ENCODE results near the gene BABAM2.

DNA sequence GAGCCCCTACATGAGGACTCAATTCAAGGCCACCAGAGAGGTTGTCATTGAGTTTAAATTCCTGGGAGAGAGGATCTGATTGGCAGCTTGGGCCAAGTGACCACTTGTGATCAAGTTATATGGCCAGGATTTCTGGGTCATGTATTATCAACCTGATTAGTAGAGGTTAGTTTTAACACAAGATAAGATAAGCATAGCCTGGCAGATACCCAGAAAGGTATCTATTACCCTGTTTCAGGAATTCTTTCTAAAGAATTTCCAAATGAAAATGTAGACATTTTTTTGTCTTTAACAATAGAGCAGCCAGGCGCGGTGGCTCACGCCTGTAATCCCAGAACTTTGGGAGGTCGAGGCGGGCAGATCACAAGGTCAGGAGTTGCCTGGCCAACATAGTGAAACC is 50.5 kb downstream of the BABAM2 start:
- TF ChIP-seq, protein P1, sequence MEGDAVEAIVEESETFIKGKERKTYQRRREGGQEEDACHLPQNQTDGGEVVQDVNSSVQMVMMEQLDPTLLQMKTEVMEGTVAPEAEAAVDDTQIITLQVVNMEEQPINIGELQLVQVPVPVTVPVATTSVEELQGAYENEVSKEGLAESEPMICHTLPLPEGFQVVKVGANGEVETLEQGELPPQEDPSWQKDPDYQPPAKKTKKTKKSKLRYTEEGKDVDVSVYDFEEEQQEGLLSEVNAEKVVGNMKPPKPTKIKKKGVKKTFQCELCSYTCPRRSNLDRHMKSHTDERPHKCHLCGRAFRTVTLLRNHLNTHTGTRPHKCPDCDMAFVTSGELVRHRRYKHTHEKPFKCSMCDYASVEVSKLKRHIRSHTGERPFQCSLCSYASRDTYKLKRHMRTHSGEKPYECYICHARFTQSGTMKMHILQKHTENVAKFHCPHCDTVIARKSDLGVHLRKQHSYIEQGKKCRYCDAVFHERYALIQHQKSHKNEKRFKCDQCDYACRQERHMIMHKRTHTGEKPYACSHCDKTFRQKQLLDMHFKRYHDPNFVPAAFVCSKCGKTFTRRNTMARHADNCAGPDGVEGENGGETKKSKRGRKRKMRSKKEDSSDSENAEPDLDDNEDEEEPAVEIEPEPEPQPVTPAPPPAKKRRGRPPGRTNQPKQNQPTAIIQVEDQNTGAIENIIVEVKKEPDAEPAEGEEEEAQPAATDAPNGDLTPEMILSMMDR (IDR thresholded peaks at IDR 0.05; ENCODE audit: low read depth, low read length, missing input control): no peak
- TF ChIP-seq TAF1 (conservative IDR thresholded peaks at IDR 0.05): no peak
- no peak for TF ChIP-seq RAD21 (IDR thresholded peaks at IDR 0.05)
- TF ChIP-seq, protein P2, sequence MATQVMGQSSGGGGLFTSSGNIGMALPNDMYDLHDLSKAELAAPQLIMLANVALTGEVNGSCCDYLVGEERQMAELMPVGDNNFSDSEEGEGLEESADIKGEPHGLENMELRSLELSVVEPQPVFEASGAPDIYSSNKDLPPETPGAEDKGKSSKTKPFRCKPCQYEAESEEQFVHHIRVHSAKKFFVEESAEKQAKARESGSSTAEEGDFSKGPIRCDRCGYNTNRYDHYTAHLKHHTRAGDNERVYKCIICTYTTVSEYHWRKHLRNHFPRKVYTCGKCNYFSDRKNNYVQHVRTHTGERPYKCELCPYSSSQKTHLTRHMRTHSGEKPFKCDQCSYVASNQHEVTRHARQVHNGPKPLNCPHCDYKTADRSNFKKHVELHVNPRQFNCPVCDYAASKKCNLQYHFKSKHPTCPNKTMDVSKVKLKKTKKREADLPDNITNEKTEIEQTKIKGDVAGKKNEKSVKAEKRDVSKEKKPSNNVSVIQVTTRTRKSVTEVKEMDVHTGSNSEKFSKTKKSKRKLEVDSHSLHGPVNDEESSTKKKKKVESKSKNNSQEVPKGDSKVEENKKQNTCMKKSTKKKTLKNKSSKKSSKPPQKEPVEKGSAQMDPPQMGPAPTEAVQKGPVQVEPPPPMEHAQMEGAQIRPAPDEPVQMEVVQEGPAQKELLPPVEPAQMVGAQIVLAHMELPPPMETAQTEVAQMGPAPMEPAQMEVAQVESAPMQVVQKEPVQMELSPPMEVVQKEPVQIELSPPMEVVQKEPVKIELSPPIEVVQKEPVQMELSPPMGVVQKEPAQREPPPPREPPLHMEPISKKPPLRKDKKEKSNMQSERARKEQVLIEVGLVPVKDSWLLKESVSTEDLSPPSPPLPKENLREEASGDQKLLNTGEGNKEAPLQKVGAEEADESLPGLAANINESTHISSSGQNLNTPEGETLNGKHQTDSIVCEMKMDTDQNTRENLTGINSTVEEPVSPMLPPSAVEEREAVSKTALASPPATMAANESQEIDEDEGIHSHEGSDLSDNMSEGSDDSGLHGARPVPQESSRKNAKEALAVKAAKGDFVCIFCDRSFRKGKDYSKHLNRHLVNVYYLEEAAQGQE (IDR thresholded peaks at IDR 0.05): no peak
- no peak for TF ChIP-seq RXRA (IDR thresholded peaks at IDR 0.05)
- TF ChIP-seq YY1 (IDR thresholded peaks at IDR 0.05): no peak

Measured in liver (tissue), 3 donors.